ENCODE results near the gene SSR3. TPM values are rescaled to one million over a fixed set of nuclear protein-coding genes. Genes with fewer than 3 reads are reported as not detected.
A peak's percentile ranks its signal among the peaks of the same experiment; 100 is the strongest.

The SSR3 gene
- total RNA-seq, 5 donors from 2014 or later (not counting 1 experiment from before 2014, with no cell fraction given), result 68.0 to 112 (median 92.0) TPM

- Histone ChIP-seq H3K4me1 (ENCODE audit: control insufficient read depth in 1 of 2, extremely low read depth in 1 of 2, insufficient read depth in 2 of 2, low read length in 2 of 2) (peaks cover 0 to 3% of the 10 kb centered on the region in 2 experiments), H3K9me3 (no peaks in the 10 kb centered on the region), H3K27ac (ENCODE audit: low read length) (no peak overlapping the region), H3K27me3 (replicated peaks in 1 of 2; ENCODE audit: control insufficient read depth in 2 of 2, extremely low read depth in 1 of 2, insufficient read depth in 2 of 2, low read length in 1 of 2) (no peaks in the 10 kb centered on the region), H3K36me3 (ENCODE audit: control insufficient read depth in 2 of 2, extremely low read depth in 1 of 2, insufficient read depth in 1 of 2, low read length in 1 of 2) (peaks cover 3 to 64% of the 10 kb centered on the region in 2 donors), H3K4me3 (ENCODE audit: control insufficient read depth in 1 of 2, extremely low read depth in 1 of 2, low read length in 1 of 2) (no peak overlapping the region)
- H3K4me1 Mint-ChIP-seq, result peaks cover 51 to 68% (median 54%) of the 10 kb centered on the region in 3 donors
- no peaks in the 10 kb centered on the region for H3K9me3 Mint-ChIP-seq
- H3K27ac Mint-ChIP-seq, result no peak overlapping the region
- ChIA-PET POLR2A (interaction anchor here in 1 of 2 donors (0.6 kb wide), 1 partner anchor 709 kb away, joined by 3 read pairs; no protein-coding TSS in a partner anchor), CTCF (interaction anchor here in 1 of 2 donors (1.0 to 1.9 kb wide), 3 partner anchors 9 to 39 kb away, joined by 4 read pairs; no protein-coding TSS in a partner anchor)
- no peak overlapping the region for H3K4me3 Mint-ChIP-seq
- no peak for DNase-seq
- no peak for ATAC-seq (replicated peaks in 1 of 4)
- 94% methylated on average over 3 of the region's 4 CpGs for WGBS (ENCODE audit: insufficient coverage)
- no peaks in the 10 kb centered on the region for H3K27me3 Mint-ChIP-seq
- peaks cover 60% of the 10 kb centered on the region for H3K36me3 Mint-ChIP-seq
Measured at GRCh38 chr3:156548041-156548687, 6.8 kb downstream of the SSR3 start.

DNA sequence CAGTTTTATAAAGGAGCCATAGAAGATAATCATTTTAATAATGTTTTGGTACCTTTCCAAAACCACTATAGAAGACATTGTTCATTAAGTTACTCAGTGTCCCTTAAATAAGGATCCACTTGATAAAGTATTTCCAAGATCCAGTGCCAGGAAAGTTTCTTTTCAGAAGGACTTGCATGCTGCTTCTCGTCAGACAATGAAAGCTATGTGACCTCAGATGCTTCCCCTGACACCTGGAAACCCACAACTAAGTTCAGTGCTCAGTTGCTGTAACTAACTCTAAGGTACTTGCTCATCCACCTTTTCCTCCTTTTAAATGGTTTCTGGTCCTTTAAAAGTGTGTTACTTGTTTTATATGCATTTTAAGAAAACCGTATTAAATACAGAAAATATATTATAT lies 7.3 kb downstream of the SSR3 start:
- H3K27me3 Mint-ChIP-seq, result no peaks in the 10 kb centered on the region
- no peaks in the 10 kb centered on the region for H3K27me3 ChIP-seq (replicated peaks in 1 of 2; ENCODE audit: control insufficient read depth in 2 of 2, extremely low read depth in 1 of 2, insufficient read depth in 2 of 2, low read length in 1 of 2)

DNA sequence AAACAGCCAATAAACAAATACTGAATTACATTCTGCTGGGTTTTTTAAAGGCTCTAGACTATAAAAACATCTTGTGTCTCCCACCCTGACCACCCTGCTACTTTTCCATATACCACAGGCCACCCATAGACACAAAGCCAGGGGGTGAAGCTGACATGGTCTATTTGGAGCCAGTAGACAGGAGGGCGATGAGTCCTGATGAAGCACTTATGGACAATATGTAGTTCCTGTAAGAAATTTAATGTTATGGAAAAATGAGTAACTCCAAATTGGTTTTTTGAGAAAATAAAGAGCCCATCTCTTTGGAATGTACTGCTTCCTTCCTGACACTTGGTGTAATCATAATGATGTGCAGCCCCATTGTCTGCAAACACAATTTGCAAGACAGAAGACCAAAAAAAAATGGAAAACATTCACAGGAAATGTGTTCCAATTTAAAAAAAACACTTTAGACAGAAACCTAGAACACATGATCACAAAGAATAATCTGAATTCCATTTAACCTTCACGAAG lies 11.8 kb downstream of the SSR3 start:
- Mint-ChIP-seq H3K4me1 (peaks cover 19 to 29% (median 21%) of the 10 kb centered on the region in 3 donors), H3K36me3 (peaks cover 45% of the 10 kb centered on the region), H3K9me3 (no peaks in the 10 kb centered on the region), H3K27ac (peak overlapping the region in 1 of 2 donors; percentile 32), H3K27me3 (no peaks in the 10 kb centered on the region), H3K4me3 (no peak overlapping the region)
- POLR2A ChIA-PET, result interaction anchor here (0.6 to 1.1 kb wide), 3 partner anchors 11 to 403 kb away, joined by 3 to 11 read pairs (median 6); no protein-coding TSS in a partner anchor
- no peak for ATAC-seq (replicated peaks in 1 of 4)
- CTCF ChIA-PET, result interaction anchor here (0.5 to 3.3 kb wide), 21 partner anchors 9 to 628 kb away, joined by 3 to 12 read pairs (median 3); partner anchors contain the start of gene SSR3 (in 1 of the 2)
- no peaks in the 10 kb centered on the region for H3K4me1 ChIP-seq (ENCODE audit: control insufficient read depth in 1 of 2, extremely low read depth in 1 of 2, insufficient read depth in 2 of 2, low read length in 2 of 2)
- WGBS (ENCODE audit: insufficient coverage), result no CpG with 5 or more reads among the region's 2 CpGs
- DNase-seq, result no peak
- H3K9me3 ChIP-seq, result no peaks in the 10 kb centered on the region
- peaks cover 0 to 66% of the 10 kb centered on the region in 2 donors for H3K36me3 ChIP-seq (ENCODE audit: control insufficient read depth in 2 of 2, extremely low read depth in 1 of 2, insufficient read depth in 1 of 2, low read length in 1 of 2)
- no peak overlapping the region for H3K27ac ChIP-seq (ENCODE audit: low read length)
- H3K27me3 ChIP-seq (replicated peaks in 1 of 2; ENCODE audit: control insufficient read depth in 2 of 2, extremely low read depth in 1 of 2, insufficient read depth in 2 of 2, low read length in 1 of 2), result no peaks in the 10 kb centered on the region
- no peak overlapping the region for H3K4me3 ChIP-seq (ENCODE audit: control insufficient read depth in 1 of 2, extremely low read depth in 1 of 2, low read length in 1 of 2)

More for the DNA sequence above, 7.3 kb downstream of the SSR3 start:
- H3K4me1 Mint-ChIP-seq, result peaks cover 46 to 63% (median 49%) of the 10 kb centered on the region in 3 donors
- DNase-seq (no peak), ATAC-seq (replicated peaks in 1 of 4) (no peak)
- H3K36me3 Mint-ChIP-seq, result peaks cover 65% of the 10 kb centered on the region
- CTCF ChIA-PET, result interaction anchor here in 1 of 2 donors (1.6 to 1.9 kb wide), 2 partner anchors 9 to 21 kb away, joined by 4 read pairs; no protein-coding TSS in a partner anchor
- Histone ChIP-seq H3K4me1 (ENCODE audit: control insufficient read depth in 1 of 2, extremely low read depth in 1 of 2, insufficient read depth in 2 of 2, low read length in 2 of 2) (no peaks in the 10 kb centered on the region), H3K9me3 (no peaks in the 10 kb centered on the region), H3K4me3 (ENCODE audit: control insufficient read depth in 1 of 2, extremely low read depth in 1 of 2, low read length in 1 of 2) (no peak overlapping the region), H3K27ac (ENCODE audit: low read length) (no peak overlapping the region), H3K36me3 (ENCODE audit: control insufficient read depth in 2 of 2, extremely low read depth in 1 of 2, insufficient read depth in 1 of 2, low read length in 1 of 2) (peaks cover 3 to 67% of the 10 kb centered on the region in 2 donors)
- no peak overlapping the region for H3K27ac Mint-ChIP-seq
- 67% methylated on average over 1 of the region's 2 CpGs for WGBS (ENCODE audit: insufficient coverage)
- no peak overlapping the region for H3K4me3 Mint-ChIP-seq
- H3K9me3 Mint-ChIP-seq, result no peaks in the 10 kb centered on the region
- POLR2A ChIA-PET, result no interaction called here

DNA sequence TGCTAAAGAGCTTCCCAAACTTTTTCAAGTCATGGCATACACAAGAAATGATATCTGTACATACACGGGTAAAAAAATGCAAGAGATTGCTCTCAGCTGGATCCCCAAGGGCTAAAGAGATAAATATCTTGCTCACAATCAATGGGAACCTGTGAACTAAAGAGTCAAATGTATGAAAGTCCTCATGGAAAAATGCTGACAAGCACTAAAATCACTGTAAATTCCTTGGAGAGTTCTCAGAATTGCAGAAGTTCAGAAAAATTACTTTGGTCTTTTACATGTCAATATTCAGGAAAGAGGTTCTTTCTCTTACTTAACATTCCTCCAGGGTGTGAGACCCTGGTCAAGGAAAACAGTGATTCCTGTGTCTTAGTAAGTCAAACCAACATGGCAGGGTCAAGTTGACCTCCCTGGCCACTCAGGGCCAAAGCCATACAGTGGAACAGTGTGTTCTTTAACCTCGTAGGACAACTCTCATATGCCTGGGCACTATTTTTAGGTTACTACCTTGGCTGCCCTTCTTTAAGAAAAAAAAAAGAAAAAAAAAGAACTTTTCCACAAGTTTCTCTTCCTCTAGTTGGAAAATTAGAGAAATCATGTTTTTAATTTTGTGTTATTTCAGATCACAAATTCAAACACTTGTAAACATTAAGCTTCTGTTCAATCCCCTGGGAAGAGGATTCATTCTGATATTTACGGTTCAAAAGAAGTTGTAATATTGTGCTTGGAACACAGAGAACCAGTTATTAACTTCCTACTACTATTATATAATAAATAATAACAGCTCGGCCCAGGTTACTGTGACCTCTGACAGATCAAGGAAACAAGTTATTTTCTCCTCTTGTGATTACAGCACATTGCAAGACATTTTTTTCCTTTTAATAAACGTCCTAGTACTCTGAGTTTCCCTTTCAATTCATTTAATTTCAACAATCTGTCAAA lies 12.5 kb downstream of the SSR3 start:
- peaks cover 43% of the 10 kb centered on the region for H3K36me3 Mint-ChIP-seq
- ATAC-seq (replicated peaks in 1 of 4) (no peak), DNase-seq (no peak)
- Histone ChIP-seq H3K36me3 (ENCODE audit: control insufficient read depth in 2 of 2, extremely low read depth in 1 of 2, insufficient read depth in 1 of 2, low read length in 1 of 2) (peaks cover 0 to 59% of the 10 kb centered on the region in 2 donors), H3K9me3 (no peaks in the 10 kb centered on the region), H3K27me3 (replicated peaks in 1 of 2; ENCODE audit: control insufficient read depth in 2 of 2, extremely low read depth in 1 of 2, insufficient read depth in 2 of 2, low read length in 1 of 2) (no peaks in the 10 kb centered on the region), H3K4me3 (ENCODE audit: control insufficient read depth in 1 of 2, extremely low read depth in 1 of 2, low read length in 1 of 2) (no peak overlapping the region), H3K27ac (ENCODE audit: low read length) (no peak overlapping the region), H3K4me1 (ENCODE audit: control insufficient read depth in 1 of 2, extremely low read depth in 1 of 2, insufficient read depth in 2 of 2, low read length in 2 of 2) (no peaks in the 10 kb centered on the region)
- no peaks in the 10 kb centered on the region for H3K27me3 Mint-ChIP-seq
- H3K27ac Mint-ChIP-seq, result peak overlapping the region; percentile 32 to 52
- no peak overlapping the region for H3K4me3 Mint-ChIP-seq
- WGBS (ENCODE audit: insufficient coverage), result 100% methylated on average over 2 of the region's 5 CpGs
- no peaks in the 10 kb centered on the region for H3K9me3 Mint-ChIP-seq
- H3K4me1 Mint-ChIP-seq, result peaks cover 12 to 24% (median 19%) of the 10 kb centered on the region in 3 donors
- POLR2A ChIA-PET, result interaction anchor here in 1 of 2 donors (0.6 kb wide), 1 partner anchor 403 kb away, joined by 11 read pairs; no protein-coding TSS in a partner anchor
- CTCF ChIA-PET, result interaction anchor here (0.6 to 3.3 kb wide), 9 partner anchors 10 to 623 kb away, joined by 3 to 12 read pairs (median 3); partner anchors contain the start of gene SSR3 (in 1 of the 2)

DNA sequence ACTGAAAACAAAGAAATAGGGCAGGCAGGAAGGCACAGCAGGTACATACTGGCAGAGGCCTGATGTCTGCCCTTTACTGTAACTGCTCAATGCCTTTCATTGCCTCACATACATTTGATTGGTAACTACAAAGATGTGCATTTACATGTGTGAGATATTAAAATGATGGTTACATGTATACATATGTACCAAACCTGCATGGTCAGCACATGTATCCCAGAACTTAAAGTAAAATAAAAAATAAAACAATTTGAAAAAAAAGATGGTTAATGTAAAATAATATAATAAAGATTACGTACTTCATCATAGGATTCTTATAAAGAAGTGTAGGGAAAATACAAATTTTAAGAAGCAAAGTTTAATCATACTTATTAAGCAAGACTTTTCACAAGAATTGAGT lies 15.1 kb downstream of the SSR3 start:
- POLR2A ChIA-PET, result interaction anchor here in 1 of 2 donors (0.6 kb wide), 1 partner anchor 603 kb away, joined by 11 read pairs; no protein-coding TSS in a partner anchor
- no peak overlapping the region for H3K27ac Mint-ChIP-seq
- H3K36me3 Mint-ChIP-seq, result peaks cover 32% of the 10 kb centered on the region

More for the DNA sequence above, 15.1 kb downstream of the SSR3 start:
- no peaks in the 10 kb centered on the region for H3K4me1 ChIP-seq (ENCODE audit: control insufficient read depth in 1 of 2, extremely low read depth in 1 of 2, insufficient read depth in 2 of 2, low read length in 2 of 2)
- Mint-ChIP-seq H3K4me3 (no peak overlapping the region), H3K9me3 (no peaks in the 10 kb centered on the region), H3K27me3 (no peaks in the 10 kb centered on the region), H3K4me1 (peaks cover 0 to 3% (median 0%) of the 10 kb centered on the region in 3 donors)
- H3K4me3 ChIP-seq (ENCODE audit: control insufficient read depth in 1 of 2, extremely low read depth in 1 of 2, low read length in 1 of 2), result no peak overlapping the region
- ATAC-seq (replicated peaks in 1 of 4), result no peak
- no peak for DNase-seq
- CTCF ChIA-PET, result interaction anchor here (0.6 to 3.3 kb wide), 8 partner anchors 8 to 581 kb away, joined by 3 to 12 read pairs (median 4); partner anchors contain the start of gene SSR3 (in 1 of the 2)
- peaks cover 0 to 36% of the 10 kb centered on the region in 2 donors for H3K36me3 ChIP-seq (ENCODE audit: control insufficient read depth in 2 of 2, extremely low read depth in 1 of 2, insufficient read depth in 1 of 2, low read length in 1 of 2)
- no peaks in the 10 kb centered on the region for H3K27me3 ChIP-seq (replicated peaks in 1 of 2; ENCODE audit: control insufficient read depth in 2 of 2, extremely low read depth in 1 of 2, insufficient read depth in 2 of 2, low read length in 1 of 2)
- no peak overlapping the region for H3K27ac ChIP-seq (ENCODE audit: low read length)
- no CpG with 5 or more reads among the region's 1 CpG for WGBS (ENCODE audit: insufficient coverage)
- no peaks in the 10 kb centered on the region for H3K9me3 ChIP-seq

Data from T-cell (primary cell).